Right lobe of liver (tissue), 6 donors: ENCODE data around the gene PAN3. TPM values are rescaled to one million over a fixed set of nuclear protein-coding genes. Genes with fewer than 3 reads are reported as not detected.

ENCODE experiments used
- ATAC-seq, 4 donors: fragments of 200-7000 bp; cut with Tn5 transposase; one replicate each; pipeline ENCODE4 v1.9.1; 2020; ENCODE audit warnings: mild to moderate bottlenecking in 4 of 4, moderate library complexity in 4 of 4
- DNase-seq, 3 donors: peaks; one replicate each; pipeline ENCODE4 v3.0.0-alpha.2; 2020
- H3K27ac ChIP-seq, 3 donors: fragments of 200-600 bp; one replicate each; pipeline ENCODE4 v1.8.0; 2022
- H3K27me3 ChIP-seq, 2 donors: fragments of 200-600 bp; one replicate each; pipeline ENCODE4 v1.8.0; 2022
- H3K36me3 ChIP-seq, 4 donors: fragments of 200-600 bp; sonication (generic) in 1 of 4; one replicate each; pipeline versions ENCODE4 v1.5.1 to v1.8.0; 2017 to 2022; ENCODE audit warnings: control low read depth in 1 of 4
- H3K4me1 ChIP-seq, 4 donors: fragments of 200-600 bp; sonication (generic) in 1 of 4; one replicate each; pipeline versions ENCODE4 v1.5.1 to v1.8.0; 2017 to 2022; ENCODE audit warnings: control low read depth in 1 of 4
- H3K4me3 ChIP-seq, 3 donors: fragments of 200-600 bp; one replicate each; pipeline ENCODE4 v1.8.0; 2022
- H3K9me3 ChIP-seq, 4 donors: fragments of 200-600 bp; sonication (generic) in 1 of 4; one replicate each; pipeline versions ENCODE4 v1.5.1 to v1.8.0; 2017 to 2022; ENCODE audit warnings: control low read depth in 1 of 4
- POLR2A ChIP-seq: fragments of 450-650 bp; IDR thresholded peaks from one replicate; pipeline ENCODE4 v1.6.1; 2017; ENCODE audit warnings: antibody characterized with exemption, mild to moderate bottlenecking
- WGBS: methylation state at CpG from one replicate; pipeline ENCODE4 v1.1.6; 2018; ENCODE audit warnings: low coverage, low lambda C conversion rate; ENCODE audit not compliant: insufficient coverage; ENCODE audit errors: missing lambda C conversion rate; 5-methylcytosine and 5-hydroxymethylcytosine counted together
- intact Hi-C, 2 donors: fragments of 100-400 bp; cut with DNase I; formaldehyde crosslinking; loops; one replicate each; pipeline versions ENCODE4 v1.11.2 to v1.14.1; 2022
- total RNA-seq, 6 experiments: library from RNA; depleted of rRNA in 2 of 6; stranded (reverse); fragments of >200 nt in 2 of 6; fragmentation: NEBNext Ultra II Directional in 3 of 6; extraction: Animal tissue kit (Norgen Biotek cat#: 25700) in 3 of 6; gene quantifications; one replicate each; pipeline versions ENCODE4 v1.1.0 to v1.2.4, GENCODE V29; 2016 to 2023
- TF ChIP-seq, protein P1 (sequence below), 4 donors: fragments of 200-600 bp in 3 of 4; fragments of 450-650 bp in 1 of 4; IDR thresholded peaks; one replicate each; pipeline versions ENCODE4 v1.5.1 to v1.8.0; 2016 to 2022; ENCODE audit warnings: antibody characterized with exemption in 4 of 4, mild to moderate bottlenecking in 2 of 4
- donor health status: DM: no; HTN: yes; CAD: no.
- donor health status: DM: no; HTN: no; CAD: no.
- donor health status: DM: no; HTN: no; CAD: no.
- donor health status: DM: no; HTN: yes; CAD: no.
- donor health status: DM: no; HTN: yes; CAD: no.

Gene PAN3
- total RNA-seq, 6 experiments from 2014 or later, result 7.0 to 12.5 (median 10.2) TPM

DNA sequence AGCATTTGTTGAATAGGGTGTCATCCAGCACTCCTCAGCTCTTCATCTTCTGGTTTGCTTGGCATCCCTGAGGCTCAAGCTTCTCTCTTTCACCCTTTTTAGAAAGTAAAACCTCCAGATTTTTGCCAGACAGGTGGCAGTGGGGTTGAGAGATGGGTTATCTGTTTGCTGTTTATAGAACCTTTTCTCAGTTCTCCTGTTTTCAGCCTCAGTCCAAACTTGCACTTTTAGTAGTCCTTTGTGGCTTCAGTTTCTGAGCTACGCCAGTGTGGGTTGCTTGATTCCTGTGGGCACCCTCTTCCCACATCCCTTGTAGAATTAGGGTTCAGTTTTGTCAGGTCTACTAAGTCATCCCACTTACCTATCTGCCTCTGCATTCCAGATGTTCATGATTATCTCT is 147.9 kb downstream of the PAN3 start:
- Histone ChIP-seq H3K4me1 (no peaks in the 10 kb centered on the region), H3K9me3 (no peaks in the 10 kb centered on the region), H3K27ac (no peak overlapping the region), H3K36me3 (peaks cover 0 to 9% (median 0%) of the 10 kb centered on the region in 4 donors), H3K4me3 (no peak overlapping the region), H3K27me3 (no peaks in the 10 kb centered on the region)
- no peak for DNase-seq
- ATAC-seq, result no peak
- TF ChIP-seq, protein P1, sequence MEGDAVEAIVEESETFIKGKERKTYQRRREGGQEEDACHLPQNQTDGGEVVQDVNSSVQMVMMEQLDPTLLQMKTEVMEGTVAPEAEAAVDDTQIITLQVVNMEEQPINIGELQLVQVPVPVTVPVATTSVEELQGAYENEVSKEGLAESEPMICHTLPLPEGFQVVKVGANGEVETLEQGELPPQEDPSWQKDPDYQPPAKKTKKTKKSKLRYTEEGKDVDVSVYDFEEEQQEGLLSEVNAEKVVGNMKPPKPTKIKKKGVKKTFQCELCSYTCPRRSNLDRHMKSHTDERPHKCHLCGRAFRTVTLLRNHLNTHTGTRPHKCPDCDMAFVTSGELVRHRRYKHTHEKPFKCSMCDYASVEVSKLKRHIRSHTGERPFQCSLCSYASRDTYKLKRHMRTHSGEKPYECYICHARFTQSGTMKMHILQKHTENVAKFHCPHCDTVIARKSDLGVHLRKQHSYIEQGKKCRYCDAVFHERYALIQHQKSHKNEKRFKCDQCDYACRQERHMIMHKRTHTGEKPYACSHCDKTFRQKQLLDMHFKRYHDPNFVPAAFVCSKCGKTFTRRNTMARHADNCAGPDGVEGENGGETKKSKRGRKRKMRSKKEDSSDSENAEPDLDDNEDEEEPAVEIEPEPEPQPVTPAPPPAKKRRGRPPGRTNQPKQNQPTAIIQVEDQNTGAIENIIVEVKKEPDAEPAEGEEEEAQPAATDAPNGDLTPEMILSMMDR (IDR thresholded peaks at IDR 0.05), result no peak
- no peak for TF ChIP-seq POLR2A
- 100% methylated on average over 1 of the region's 1 CpG for WGBS
- intact Hi-C loops, result no loop called here

DNA sequence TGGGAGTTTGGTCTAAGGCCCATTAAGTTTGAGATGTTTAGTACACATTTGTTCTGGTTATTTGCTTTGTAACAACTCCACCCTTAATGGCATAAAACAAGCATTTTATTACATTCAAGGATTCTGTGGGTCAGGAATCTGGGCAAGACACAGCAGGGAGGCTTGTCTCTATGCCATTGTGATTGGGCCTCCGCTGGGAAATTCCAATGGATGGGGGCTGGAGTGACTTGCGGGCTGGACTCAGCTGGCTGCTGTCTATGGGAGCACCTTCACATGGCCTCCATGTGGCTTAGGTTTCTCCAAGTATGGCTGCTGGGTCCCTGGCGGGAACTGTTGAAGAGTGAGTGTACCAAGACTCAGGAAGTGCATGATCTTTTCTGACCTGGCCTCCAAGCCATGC is 159.0 kb downstream of the PAN3 start:
- intact Hi-C loops, result no loop called here
- ATAC-seq, result no peak
- 60% methylated on average over 1 of the region's 3 CpGs for WGBS

DNA sequence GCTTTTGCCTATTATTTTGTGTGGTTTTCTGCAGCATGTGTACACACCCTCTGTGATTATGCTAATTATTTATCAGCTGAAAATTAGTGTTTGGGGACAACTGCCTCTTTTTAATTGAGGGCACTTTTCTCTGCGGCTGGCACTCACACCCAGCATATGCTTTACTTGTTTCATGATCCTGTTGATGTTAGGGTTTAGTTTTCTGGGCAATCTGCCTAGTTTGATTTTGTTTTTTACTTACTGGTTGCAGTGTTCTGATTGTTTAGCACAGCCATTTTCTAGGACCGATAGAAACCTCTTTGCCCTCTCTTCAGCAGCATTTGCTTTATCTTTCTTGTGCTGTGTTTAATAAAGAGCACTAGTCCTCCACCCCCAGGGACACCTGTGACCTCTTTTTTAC is 161.6 kb downstream of the PAN3 start:
- intact Hi-C loops, result no loop called here
- no peak overlapping the region for H3K27ac ChIP-seq
- no peaks in the 10 kb centered on the region for H3K9me3 ChIP-seq
- H3K27me3 ChIP-seq, result no peaks in the 10 kb centered on the region
- no peak for TF ChIP-seq POLR2A
- TF ChIP-seq, protein P1 (IDR thresholded peaks at IDR 0.05), result no peak
- no peak overlapping the region for H3K4me3 ChIP-seq
- DNase-seq, result no peak
- 66% methylated on average over 2 of the region's 2 CpGs for WGBS
- H3K4me1 ChIP-seq, result no peaks in the 10 kb centered on the region
- no peak for ATAC-seq
- H3K36me3 ChIP-seq, result no peaks in the 10 kb centered on the region

More for the DNA sequence above, 159.0 kb downstream of the PAN3 start:
- H3K27ac ChIP-seq, result no peak overlapping the region
- TF ChIP-seq POLR2A, result no peak
- TF ChIP-seq, protein P1 (IDR thresholded peaks at IDR 0.05), result no peak
- no peak overlapping the region for H3K4me3 ChIP-seq
- H3K27me3 ChIP-seq, result no peaks in the 10 kb centered on the region
- H3K36me3 ChIP-seq, result peaks cover 0 to 22% (median 3%) of the 10 kb centered on the region in 4 donors
- no peaks in the 10 kb centered on the region for H3K4me1 ChIP-seq
- no peak for DNase-seq
- no peaks in the 10 kb centered on the region for H3K9me3 ChIP-seq

DNA sequence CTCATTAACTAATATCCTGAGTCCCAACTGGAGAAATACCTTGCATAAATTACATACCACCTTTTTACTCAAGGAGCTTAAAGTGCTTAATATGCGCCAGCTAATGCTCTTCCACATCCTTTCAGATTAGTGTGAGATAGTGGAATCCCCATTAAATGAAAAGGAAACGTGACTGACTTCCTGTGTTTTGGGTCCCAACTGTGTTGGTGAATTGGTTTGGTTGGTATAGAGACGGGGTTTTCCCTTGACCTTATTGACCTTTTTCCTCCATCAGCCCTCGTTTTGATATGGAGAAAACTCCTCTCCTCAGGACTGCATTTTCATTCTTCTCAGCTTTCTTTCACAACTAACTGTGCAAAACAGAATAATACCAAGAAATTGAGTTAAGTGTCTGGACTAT is 163.5 kb downstream of the PAN3 start:
- no peak for TF ChIP-seq POLR2A
- TF ChIP-seq, protein P1 (IDR thresholded peaks at IDR 0.05), result no peak
- Histone ChIP-seq H3K27me3 (no peaks in the 10 kb centered on the region), H3K36me3 (no peaks in the 10 kb centered on the region), H3K4me1 (no peaks in the 10 kb centered on the region), H3K4me3 (no peak overlapping the region), H3K27ac (no peak overlapping the region), H3K9me3 (no peaks in the 10 kb centered on the region)
- WGBS, result 35% methylated on average over 4 of the region's 4 CpGs
- ATAC-seq, result no peak
- DNase-seq, result no peak
- intact Hi-C loops, result no loop called here

DNA sequence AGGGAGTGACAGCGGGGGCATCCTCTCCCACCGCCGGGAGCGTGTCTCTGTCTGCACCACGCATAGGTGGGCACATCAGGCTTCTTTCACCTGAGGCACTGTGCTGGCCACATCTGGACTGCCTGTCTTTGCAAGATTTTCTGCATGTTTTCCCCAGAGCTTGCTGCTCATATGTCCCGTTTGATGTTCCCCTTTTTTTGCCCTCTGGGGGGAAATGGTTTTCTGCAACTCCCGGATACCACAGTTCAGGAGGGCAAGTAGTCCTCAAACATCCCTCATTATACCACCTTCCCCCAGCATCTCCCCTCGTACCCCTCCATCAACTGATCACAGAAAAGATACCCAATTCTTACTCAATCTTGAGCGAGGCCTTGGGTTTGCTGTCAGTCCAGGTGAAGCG is 168.0 kb downstream of the PAN3 start:
- intact Hi-C loops, result no loop called here
- ATAC-seq (no peak), DNase-seq (no peak)
- H3K27ac ChIP-seq, result no peak overlapping the region
- H3K36me3 ChIP-seq, result no peaks in the 10 kb centered on the region
- no peaks in the 10 kb centered on the region for H3K4me1 ChIP-seq
- no peak overlapping the region for H3K4me3 ChIP-seq
- H3K9me3 ChIP-seq, result no peaks in the 10 kb centered on the region
- no peaks in the 10 kb centered on the region for H3K27me3 ChIP-seq
- WGBS, result 66% methylated on average over 6 of the region's 10 CpGs
- TF ChIP-seq, protein P1 (IDR thresholded peaks at IDR 0.05), result no peak
- TF ChIP-seq POLR2A, result no peak
